Fibroblast of lung (primary cell): ENCODE data around the gene ITGA5.

ENCODE experiments used
- EZH2 ChIP-seq: IDR thresholded peaks from 2 replicates; pipeline ENCODE4 v1.5.1; 2012; ENCODE audit warnings: low read length, control low read depth, mild to moderate bottlenecking; ENCODE audit errors: missing control alignments
- TF ChIP-seq, protein P1 (sequence below), 2 donors: IDR thresholded peaks in 1 of 2; conservative IDR thresholded peaks in 1 of 2; 1 replicate in 1 of 2; 2 replicates in 1 of 2; pipeline ENCODE4 v1.5.1; 2011 to 2012; ENCODE audit warnings: low read length in 2 of 2, control low read depth in 1 of 2, inconsistent platforms in 1 of 2, low read depth in 1 of 2, mild to moderate bottlenecking in 1 of 2

DNA sequence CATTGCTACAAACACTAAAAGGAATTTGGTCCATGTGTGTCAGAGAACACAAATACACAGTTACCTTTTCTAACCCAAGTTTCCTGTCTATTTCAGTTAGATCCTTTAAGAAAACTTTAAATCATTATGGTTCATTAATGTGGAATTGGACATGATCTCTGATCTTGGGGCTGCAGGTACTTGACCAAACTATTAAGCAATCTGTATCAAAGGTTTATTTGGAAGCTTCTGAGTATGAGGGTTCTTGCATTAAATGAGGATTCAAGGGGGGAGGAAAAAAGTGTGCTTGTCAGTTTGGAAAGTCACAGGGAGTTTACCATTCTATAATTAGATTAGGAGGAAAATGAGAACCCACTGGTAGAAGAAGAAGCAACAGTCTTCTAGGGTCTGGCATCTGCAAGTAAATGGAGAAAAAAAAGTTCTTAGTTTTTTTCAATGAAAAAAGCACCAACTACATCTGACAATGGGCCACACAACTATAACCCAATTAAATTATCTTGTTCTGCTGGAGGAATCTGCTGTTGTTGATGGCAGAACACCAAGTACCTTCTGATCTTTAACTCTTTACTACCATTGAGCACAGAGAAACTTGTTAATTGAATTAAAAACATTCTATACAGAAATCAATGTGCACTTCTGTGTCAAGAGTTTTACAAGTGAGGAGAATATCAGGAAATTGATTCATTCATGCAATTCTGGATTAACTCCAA is 36.8 kb upstream of the ITGA5 start:
- TF ChIP-seq, protein P1, sequence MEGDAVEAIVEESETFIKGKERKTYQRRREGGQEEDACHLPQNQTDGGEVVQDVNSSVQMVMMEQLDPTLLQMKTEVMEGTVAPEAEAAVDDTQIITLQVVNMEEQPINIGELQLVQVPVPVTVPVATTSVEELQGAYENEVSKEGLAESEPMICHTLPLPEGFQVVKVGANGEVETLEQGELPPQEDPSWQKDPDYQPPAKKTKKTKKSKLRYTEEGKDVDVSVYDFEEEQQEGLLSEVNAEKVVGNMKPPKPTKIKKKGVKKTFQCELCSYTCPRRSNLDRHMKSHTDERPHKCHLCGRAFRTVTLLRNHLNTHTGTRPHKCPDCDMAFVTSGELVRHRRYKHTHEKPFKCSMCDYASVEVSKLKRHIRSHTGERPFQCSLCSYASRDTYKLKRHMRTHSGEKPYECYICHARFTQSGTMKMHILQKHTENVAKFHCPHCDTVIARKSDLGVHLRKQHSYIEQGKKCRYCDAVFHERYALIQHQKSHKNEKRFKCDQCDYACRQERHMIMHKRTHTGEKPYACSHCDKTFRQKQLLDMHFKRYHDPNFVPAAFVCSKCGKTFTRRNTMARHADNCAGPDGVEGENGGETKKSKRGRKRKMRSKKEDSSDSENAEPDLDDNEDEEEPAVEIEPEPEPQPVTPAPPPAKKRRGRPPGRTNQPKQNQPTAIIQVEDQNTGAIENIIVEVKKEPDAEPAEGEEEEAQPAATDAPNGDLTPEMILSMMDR (conservative IDR thresholded peaks at IDR 0.05 in 1 of 2, IDR thresholded peaks at IDR 0.05 in 1 of 2; ENCODE audit: low read depth in 1 of 2, low read length in 2 of 2), result no peak
- no peak for TF ChIP-seq EZH2
